Limb (tissue), 2 donors: Measurements from ENCODE around the gene C1orf210.

Source experiments
- DNase-seq, 2 donors: peaks; one replicate each; pipeline ENCODE4 v3.0.0-alpha.2; 2016; ENCODE audit errors: extremely low spot score in 2 of 2

C1orf210 gene

GRCh38 chr1:43294761-43295160 is 9.4 kb upstream of the C1orf210 start:
- no peak for DNase-seq

- no peak for DNase-seq
Observed at GRCh38 chr1:43293896-43294760, 8.7 kb upstream of the C1orf210 start.

GRCh38 chr1:43293176-43293575 is 7.8 kb upstream of the C1orf210 start:
- DNase-seq = no peak

GRCh38 chr1:43292679-43293078 is 7.3 kb upstream of the C1orf210 start:
- no peak for DNase-seq

- no peak for DNase-seq
Observed at GRCh38 chr1:43292216-43292615, 6.8 kb upstream of the C1orf210 start.

GRCh38 chr1:43288785-43289706 is 3.7 kb upstream of the C1orf210 start:
- DNase-seq = no peak

GRCh38 chr1:43288058-43288784 is 2.8 kb upstream of the C1orf210 start:
- DNase-seq = no peak

- DNase-seq = no peak
Observed at GRCh38 chr1:43286533-43286932, 1.2 kb upstream of the C1orf210 start.

GRCh38 chr1:43286115-43286514 is 734 bp upstream of the C1orf210 start:
- no peak for DNase-seq

GRCh38 chr1:43284546-43285110 is 753 bp downstream of the C1orf210 start:
- DNase-seq = no peak

- DNase-seq = no peak
Observed at GRCh38 chr1:43284065-43284464, 1.3 kb downstream of the C1orf210 start.

GRCh38 chr1:43282220-43283195 is 2.9 kb downstream of the C1orf210 start:
- no peak for DNase-seq

GRCh38 chr1:43280692-43281091 is 4.7 kb downstream of the C1orf210 start:
- DNase-seq = no peak

- no peak for DNase-seq
Observed at GRCh38 chr1:43279666-43280065, 5.7 kb downstream of the C1orf210 start.

- no peak for DNase-seq
Observed at GRCh38 chr1:43279161-43279560, 6.2 kb downstream of the C1orf210 start.

- DNase-seq = no peak
Observed at GRCh38 chr1:43277116-43277876, 8.1 kb downstream of the C1orf210 start.

- no peak for DNase-seq
Observed at GRCh38 chr1:43276673-43277072, 8.7 kb downstream of the C1orf210 start.

- DNase-seq = no peak
Observed at GRCh38 chr1:43275826-43276620, 9.4 kb downstream of the C1orf210 start.

- no peak for DNase-seq
Observed at GRCh38 chr1:43274804-43275180, 10.6 kb downstream of the C1orf210 start.
